HG03280 (cell line): ENCODE data around the gene PTPRF.
"Not testable (repeated sequence)": the region's sequence is repeated elsewhere in the genome, so short reads cannot be mapped to it uniquely, and the experiment has no call there.

Experiments
- ATAC-seq: cut with Tn5 transposase; IDR thresholded peaks from one replicate; pipeline ENCODE4 v1.9.1; 2021; ENCODE audit warnings: mild to moderate bottlenecking, moderate library complexity; ENCODE audit not compliant: unreplicated experiment

Gene PTPRF

GRCh38 chr1:43536864-43537358, 6.2 kb downstream of the PTPRF start:
- ATAC-seq, result no peak

- no peak for ATAC-seq
These were observed 6.9 kb downstream of the PTPRF start for GRCh38 chr1:43537423-43538142.

GRCh38 chr1:43538143-43538487, 7.4 kb downstream of the PTPRF start:
- ATAC-seq, result no peak

- ATAC-seq, result no peak
These were observed 8.3 kb downstream of the PTPRF start for GRCh38 chr1:43538969-43539368.

GRCh38 chr1:43539726-43540434, 9.2 kb downstream of the PTPRF start:
- no peak for ATAC-seq

- ATAC-seq, result no peak
These were observed 10.0 kb downstream of the PTPRF start for GRCh38 chr1:43540653-43541071.

- no peak for ATAC-seq
These were observed 10.5 kb downstream of the PTPRF start for GRCh38 chr1:43541141-43541540.

GRCh38 chr1:43541721-43542401, 11.2 kb downstream of the PTPRF start:
- ATAC-seq, result no peak

- no peak for ATAC-seq
These were observed 12.1 kb downstream of the PTPRF start for GRCh38 chr1:43542527-43543458.

GRCh38 chr1:43543567-43543966, 12.9 kb downstream of the PTPRF start:
- ATAC-seq, result no peak

- ATAC-seq, result no peak
These were observed 14.6 kb downstream of the PTPRF start for GRCh38 chr1:43545339-43545694.

- ATAC-seq, result no peak
These were observed 15.2 kb downstream of the PTPRF start for GRCh38 chr1:43545695-43546387.

- no peak for ATAC-seq
These were observed 15.9 kb downstream of the PTPRF start for GRCh38 chr1:43546388-43547100.

- ATAC-seq, result no peak
These were observed 16.9 kb downstream of the PTPRF start for GRCh38 chr1:43547538-43548072.

- no peak for ATAC-seq
These were observed 17.9 kb downstream of the PTPRF start for GRCh38 chr1:43548285-43549271.

- not testable (repeated sequence) for ATAC-seq
These were observed 18.7 kb downstream of the PTPRF start for GRCh38 chr1:43549394-43549793.

GRCh38 chr1:43549921-43550597, 19.4 kb downstream of the PTPRF start:
- no peak for ATAC-seq
